ENCODE measurements around the gene DENND2D.
A peak's percentile ranks its signal among the peaks of the same experiment; 100 is the strongest.

DENND2D gene

DNA sequence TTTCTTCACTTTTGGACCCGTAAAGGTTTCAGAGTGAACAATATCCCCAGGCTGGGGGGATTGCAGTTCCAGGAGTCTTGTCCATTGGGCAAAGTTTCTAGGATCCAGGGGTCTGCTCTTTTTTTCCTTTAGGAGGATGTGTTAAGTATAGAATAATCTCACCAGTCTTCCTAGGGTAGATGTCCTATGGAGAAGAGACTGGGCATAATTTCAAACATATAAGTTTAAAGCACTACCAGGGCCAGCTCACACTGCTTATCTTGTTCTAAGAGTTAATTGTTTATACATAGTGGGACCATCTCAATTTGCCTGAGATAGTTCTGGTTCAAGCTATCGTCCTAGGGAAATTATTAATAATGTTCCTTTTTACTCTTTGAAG is 28.3 kb upstream of the DENND2D start:
- no peak for DNase-seq (ENCODE audit: low read depth)
- TF ChIP-seq, protein P1, sequence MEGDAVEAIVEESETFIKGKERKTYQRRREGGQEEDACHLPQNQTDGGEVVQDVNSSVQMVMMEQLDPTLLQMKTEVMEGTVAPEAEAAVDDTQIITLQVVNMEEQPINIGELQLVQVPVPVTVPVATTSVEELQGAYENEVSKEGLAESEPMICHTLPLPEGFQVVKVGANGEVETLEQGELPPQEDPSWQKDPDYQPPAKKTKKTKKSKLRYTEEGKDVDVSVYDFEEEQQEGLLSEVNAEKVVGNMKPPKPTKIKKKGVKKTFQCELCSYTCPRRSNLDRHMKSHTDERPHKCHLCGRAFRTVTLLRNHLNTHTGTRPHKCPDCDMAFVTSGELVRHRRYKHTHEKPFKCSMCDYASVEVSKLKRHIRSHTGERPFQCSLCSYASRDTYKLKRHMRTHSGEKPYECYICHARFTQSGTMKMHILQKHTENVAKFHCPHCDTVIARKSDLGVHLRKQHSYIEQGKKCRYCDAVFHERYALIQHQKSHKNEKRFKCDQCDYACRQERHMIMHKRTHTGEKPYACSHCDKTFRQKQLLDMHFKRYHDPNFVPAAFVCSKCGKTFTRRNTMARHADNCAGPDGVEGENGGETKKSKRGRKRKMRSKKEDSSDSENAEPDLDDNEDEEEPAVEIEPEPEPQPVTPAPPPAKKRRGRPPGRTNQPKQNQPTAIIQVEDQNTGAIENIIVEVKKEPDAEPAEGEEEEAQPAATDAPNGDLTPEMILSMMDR (conservative IDR thresholded peaks at IDR 0.05; ENCODE audit: control insufficient read depth, insufficient read depth, low read depth, low read length) = no peak
- H3K4me3 ChIP-seq (ENCODE audit: control insufficient read depth, low read depth, low read length) = no peak overlapping the region

DNA sequence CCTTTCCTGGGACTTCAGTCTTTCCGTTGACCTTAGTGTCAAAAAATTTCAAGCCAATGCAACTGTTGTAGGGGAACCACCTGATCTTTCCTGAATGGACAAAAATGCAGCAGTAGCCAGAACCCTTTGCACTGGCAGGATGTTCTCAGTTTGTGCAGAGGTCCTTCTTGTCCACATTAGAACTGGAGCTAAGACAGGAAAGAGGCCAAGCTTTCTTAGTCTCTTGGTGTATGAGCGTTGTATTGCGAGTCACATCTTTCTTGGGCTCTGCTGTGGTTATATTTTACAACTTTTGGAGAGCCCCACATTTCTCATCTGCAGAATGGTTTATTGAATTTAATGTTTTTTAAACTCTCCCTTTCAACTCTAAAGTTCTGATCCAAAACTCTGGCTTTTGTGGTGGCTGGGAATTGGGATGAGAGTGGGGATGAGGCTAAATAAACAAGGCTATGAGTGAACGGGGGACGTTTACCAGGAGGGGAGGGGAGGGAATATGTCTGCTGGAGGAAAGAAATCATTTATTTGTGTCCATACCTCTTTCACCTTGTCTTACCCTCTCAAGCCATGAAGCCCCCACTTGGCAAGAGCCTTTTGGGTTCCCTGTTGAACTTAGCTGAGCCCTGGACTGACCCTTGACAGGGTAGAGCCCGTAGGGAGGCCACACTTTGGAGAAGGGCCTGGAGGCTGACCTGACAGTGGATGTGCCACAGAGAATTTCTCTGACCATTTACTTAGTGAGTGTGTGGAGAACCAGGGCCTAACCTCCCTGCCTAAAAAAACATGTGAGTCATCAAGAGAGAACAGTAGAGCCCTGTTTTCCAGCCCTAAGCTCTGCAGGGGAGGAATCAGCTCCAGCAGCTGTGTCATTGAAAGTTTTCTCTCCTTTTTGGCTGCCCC is 27.7 kb upstream of the DENND2D start:
- TF ChIP-seq, protein P1 (conservative IDR thresholded peaks at IDR 0.05; ENCODE audit: control insufficient read depth, insufficient read depth, low read depth, low read length) = no peak
- H3K4me3 ChIP-seq (ENCODE audit: control insufficient read depth, low read depth, low read length) = no peak overlapping the region
- peak; percentile 93 for DNase-seq (ENCODE audit: low read depth)

DNA sequence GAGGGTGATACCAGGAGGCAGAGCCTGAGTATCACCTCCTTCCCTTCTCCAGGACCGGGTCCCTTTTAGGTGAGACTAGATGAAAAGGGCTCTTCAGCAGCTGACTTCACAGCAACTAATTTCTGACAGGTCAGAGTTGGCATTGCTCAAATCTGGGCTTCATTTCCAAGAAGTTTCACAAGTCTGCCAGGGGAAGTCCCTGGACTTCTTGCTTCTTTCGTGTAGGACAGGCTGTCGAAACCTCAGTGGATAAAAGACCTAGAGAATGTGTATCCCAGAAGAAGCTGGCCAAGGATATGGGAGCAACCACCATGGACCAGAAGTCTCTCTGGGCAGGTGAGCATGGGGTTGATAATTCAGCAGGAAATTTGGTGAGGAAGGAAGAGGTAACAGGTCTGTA is 27.0 kb upstream of the DENND2D start, which contains the start of gene CHI3L2:
Gene CHI3L2, plus strand, starts transcription at position 280 of the 400 bp plus-strand sequence. Its CDS starts 17 bp downstream, at position 297.
- TF ChIP-seq, protein P1 (conservative IDR thresholded peaks at IDR 0.05; ENCODE audit: control insufficient read depth, insufficient read depth, low read depth, low read length) = no peak
- DNase-seq (ENCODE audit: low read depth) = peak; percentile 69
- no peak within 1 kb of the TSS for H3K4me3 ChIP-seq (ENCODE audit: control insufficient read depth, low read depth, low read length)

- no peak for DNase-seq (ENCODE audit: low read depth)
- TF ChIP-seq, protein P1 (conservative IDR thresholded peaks at IDR 0.05; ENCODE audit: control insufficient read depth, insufficient read depth, low read depth, low read length) = no peak
- no peak overlapping the region for H3K4me3 ChIP-seq (ENCODE audit: control insufficient read depth, low read depth, low read length)
These were observed 25.4 kb upstream of the DENND2D start for GRCh38 chr1:111225717-111226400.

DNA sequence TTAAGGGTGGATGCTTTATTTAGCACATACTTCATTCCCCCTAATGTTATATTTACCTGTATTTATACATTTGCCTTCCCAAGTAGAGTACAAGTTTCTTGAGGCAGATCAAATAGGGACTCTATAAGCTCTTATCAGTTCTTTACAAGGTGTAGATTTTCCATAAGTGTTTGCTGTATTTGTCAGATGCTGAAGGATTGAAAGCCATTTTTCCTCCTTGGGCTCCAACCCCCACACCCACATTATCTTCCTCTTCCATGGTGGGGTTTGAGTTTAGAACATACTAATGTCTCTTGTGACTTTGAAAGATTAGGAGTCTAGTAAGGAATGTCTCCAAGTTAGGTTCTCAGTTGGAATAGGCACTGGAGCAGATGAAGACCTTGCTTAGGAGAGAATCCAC is 24.6 kb upstream of the DENND2D start:
- DNase-seq (ENCODE audit: low read depth) = no peak
- TF ChIP-seq, protein P1 (conservative IDR thresholded peaks at IDR 0.05; ENCODE audit: control insufficient read depth, insufficient read depth, low read depth, low read length) = no peak
- no peak overlapping the region for H3K4me3 ChIP-seq (ENCODE audit: control insufficient read depth, low read depth, low read length)

DNA sequence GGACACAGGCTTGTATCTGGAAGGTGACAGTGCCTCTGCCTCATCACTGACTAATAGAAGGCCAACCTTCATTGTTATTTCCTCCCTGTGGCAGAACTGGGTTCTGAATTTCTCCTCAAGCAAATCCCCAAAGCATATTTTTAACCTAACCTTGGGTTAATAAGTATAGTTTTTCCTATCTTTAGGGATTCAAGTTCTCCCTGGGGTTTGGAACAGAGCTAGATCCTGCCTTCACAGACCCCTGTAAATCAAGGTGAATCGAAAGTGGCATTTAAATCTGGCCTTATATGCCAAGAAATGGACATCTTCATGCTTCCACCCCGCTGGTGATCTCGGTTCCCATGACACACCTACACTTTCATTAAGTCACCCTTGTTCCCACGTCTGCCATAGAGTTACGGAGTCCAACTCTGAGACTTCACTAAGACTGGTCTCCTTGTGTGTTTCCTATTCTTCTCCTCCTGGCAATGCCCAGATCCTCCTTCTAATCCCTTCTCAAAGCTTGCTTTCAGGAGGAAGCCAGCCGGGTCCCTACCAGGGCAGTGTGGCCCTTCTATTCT is 22.8 kb upstream of the DENND2D start:
- no peak for DNase-seq (ENCODE audit: low read depth)
- H3K4me3 ChIP-seq (ENCODE audit: control insufficient read depth, low read depth, low read length) = no peak overlapping the region
- TF ChIP-seq, protein P1 (conservative IDR thresholded peaks at IDR 0.05; ENCODE audit: control insufficient read depth, insufficient read depth, low read depth, low read length) = no peak

All from fibroblast of mammary gland (primary cell).